GM19328 (cell line): ENCODE results near the gene DPH5.
"Not testable (repeated sequence)": the region's sequence is repeated elsewhere in the genome, so short reads cannot be mapped to it uniquely, and the experiment has no call there.

Experiments used
- ATAC-seq: cut with Tn5 transposase; IDR thresholded peaks from one replicate; pipeline ENCODE4 v1.9.1; 2021; ENCODE audit warnings: mild to moderate bottlenecking, moderate library complexity; ENCODE audit not compliant: unreplicated experiment

The DPH5 gene

GRCh38 chr1:100946064-100946463 lies 79.5 kb downstream of the DPH5 start:
- not testable (repeated sequence) for ATAC-seq

DNA sequence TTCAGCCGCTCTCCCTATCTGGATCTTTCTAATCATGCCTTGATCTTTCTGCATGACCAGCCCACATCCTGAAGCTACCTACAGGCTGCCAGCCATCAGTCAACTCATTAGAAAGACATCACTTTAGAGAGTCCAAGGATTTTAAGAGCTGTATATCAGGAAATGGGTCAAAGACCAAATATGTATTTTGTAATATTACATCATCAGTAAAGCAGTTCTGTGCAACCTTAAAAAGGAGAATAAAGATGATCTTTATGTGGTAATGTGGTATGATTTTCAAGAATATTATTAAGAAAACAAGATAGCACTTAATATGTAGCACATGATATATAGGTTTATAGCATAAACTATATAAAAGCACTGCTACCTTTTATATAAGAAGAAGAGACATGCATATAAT lies 82.1 kb downstream of the DPH5 start:
- ATAC-seq, result no peak

- ATAC-seq, result no peak
Observed at GRCh38 chr1:100942304-100943046, 83.1 kb downstream of the DPH5 start.

DNA sequence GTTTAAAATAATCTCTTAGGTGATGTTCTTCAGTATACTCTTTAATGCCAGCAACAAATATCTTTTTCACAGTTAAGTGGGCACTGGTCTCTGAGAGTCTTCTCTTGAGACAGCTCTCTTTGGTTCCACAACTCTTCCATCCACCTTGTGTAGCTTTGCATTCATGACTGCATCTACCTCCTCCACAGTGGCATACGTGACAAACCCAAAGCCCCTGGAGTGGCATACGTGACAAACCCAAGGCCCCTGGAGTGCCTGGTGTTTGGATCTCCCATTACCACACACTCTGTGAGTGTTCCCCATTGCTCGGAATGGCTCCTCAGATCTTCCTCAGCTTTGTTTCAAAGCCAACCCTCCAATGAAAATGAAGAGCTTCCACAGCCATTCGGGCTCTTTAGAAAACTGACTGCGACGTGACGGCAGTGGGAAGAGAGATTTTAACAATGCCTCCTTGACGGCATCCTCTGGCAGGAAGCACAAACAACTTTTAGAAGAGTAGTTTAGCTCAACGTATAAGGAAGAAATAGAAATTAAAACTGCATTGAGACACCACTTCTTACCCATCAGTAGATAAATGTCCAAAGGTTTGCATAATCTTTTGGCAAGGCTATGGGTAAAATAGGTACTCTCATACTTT lies 83.9 kb downstream of the DPH5 start:
- ATAC-seq, result no peak

DNA sequence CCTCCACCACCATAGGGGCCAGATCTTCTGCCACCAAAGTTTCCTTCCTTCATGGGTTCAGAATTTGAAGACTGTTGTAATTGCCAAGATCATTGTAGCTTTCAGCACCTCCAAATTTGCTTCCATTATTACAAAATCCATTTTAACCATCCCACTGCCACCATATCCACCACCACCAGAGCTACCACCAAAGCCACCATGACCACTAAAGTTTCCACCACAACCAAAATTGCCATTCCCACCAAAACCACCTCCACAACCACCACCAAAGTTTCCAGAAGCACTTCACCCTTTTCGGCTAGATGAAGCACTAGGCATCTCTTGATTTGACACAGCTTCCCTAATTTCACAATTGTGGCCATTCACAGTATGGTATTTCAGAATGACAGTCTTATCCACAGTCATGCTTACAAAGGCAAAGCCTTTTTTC lies 84.5 kb downstream of the DPH5 start:
- ATAC-seq, result no peak
